Measurements from ENCODE around the gene DVL2. TPM values are rescaled to one million over a fixed set of nuclear protein-coding genes. Genes with fewer than 3 reads are reported as not detected.

Gene DVL2
- total and polyA plus RNA-seq, 2 of the 13 experiments (the other 11 are each of a cell fraction or from before 2014, with no cell fraction given) = 5.7 to 38.2 TPM

DNA sequence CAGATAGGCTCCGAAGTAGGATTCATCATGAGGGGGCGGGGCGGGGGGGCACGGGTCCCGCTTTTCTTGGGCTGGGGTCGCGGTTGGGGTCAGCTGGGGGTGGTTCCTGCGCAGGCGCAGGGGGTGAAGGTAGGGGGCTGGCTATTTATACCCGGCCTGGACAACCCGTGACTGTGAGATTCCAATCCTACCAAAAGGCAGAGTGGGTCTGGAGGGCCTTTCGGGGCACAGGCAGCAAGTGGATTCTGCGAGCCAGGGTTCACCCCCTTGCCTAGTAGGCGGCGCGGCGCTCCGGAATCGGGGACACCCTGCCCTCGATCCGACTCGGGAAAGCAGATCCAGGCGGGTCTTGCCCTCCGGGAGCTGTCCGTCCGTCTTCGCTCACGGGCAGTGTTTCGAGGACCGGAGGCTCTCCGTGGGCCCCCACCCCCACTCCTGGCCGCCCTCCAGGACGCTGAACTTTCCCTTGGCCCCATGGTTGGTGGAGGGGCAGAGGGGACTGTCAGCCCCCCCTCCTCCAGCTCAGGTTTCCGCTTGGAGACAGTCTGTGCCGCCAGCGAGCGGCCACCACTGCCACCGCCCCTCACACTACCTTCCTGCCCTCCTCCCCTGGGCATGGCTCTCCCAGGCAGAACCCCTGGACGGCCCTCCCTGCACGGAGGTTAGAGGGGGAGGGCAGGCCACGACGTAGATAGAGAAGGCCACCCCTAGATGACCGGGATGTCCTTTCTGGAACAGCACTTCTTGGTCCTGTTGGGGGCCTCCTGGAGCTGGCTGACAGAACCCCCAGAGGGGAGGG, 47.8 kb upstream of the DVL2 start (continued):
- TF ChIP-seq, protein P1, sequence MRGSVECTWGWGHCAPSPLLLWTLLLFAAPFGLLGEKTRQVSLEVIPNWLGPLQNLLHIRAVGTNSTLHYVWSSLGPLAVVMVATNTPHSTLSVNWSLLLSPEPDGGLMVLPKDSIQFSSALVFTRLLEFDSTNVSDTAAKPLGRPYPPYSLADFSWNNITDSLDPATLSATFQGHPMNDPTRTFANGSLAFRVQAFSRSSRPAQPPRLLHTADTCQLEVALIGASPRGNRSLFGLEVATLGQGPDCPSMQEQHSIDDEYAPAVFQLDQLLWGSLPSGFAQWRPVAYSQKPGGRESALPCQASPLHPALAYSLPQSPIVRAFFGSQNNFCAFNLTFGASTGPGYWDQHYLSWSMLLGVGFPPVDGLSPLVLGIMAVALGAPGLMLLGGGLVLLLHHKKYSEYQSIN (CRISPR knock-in tag; IDR thresholded peaks at IDR 0.05; ENCODE audit: borderline replicate concordance) = no peak
- TF ChIP-seq, protein P2, sequence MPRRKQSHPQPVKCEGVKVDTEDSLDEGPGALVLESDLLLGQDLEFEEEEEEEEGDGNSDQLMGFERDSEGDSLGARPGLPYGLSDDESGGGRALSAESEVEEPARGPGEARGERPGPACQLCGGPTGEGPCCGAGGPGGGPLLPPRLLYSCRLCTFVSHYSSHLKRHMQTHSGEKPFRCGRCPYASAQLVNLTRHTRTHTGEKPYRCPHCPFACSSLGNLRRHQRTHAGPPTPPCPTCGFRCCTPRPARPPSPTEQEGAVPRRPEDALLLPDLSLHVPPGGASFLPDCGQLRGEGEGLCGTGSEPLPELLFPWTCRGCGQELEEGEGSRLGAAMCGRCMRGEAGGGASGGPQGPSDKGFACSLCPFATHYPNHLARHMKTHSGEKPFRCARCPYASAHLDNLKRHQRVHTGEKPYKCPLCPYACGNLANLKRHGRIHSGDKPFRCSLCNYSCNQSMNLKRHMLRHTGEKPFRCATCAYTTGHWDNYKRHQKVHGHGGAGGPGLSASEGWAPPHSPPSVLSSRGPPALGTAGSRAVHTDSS (CRISPR knock-in tag; conservative IDR thresholded peaks at IDR 0.05) = no peak
- no peak for TF ChIP-seq ZNF737 (CRISPR knock-in tag; IDR thresholded peaks at IDR 0.05; ENCODE audit: borderline replicate concordance)
- TF ChIP-seq ZSCAN25 (CRISPR knock-in tag; IDR thresholded peaks at IDR 0.05) = no peak; the same call in 1 of the 2 replicates
- 0 out of 2 replicates have a peak, but pooled peaks have one; percentile 38 for TF ChIP-seq MAF1 (CRISPR knock-in tag; IDR thresholded peaks at IDR 0.05; ENCODE audit: borderline replicate concordance)
- TF ChIP-seq RELA (CRISPR knock-in tag; IDR thresholded peaks at IDR 0.05) = peak; percentile 34; the same call in 1 of the 2 replicates
- TF ChIP-seq NBN (conservative IDR thresholded peaks at IDR 0.05) = no peak
- no peak for TF ChIP-seq AKAP8 (CRISPR knock-in tag; IDR thresholded peaks at IDR 0.05)
- no peak for TF ChIP-seq ZSCAN22 (CRISPR knock-in tag; IDR thresholded peaks at IDR 0.05)
- no peak for TF ChIP-seq ZNF562 (CRISPR knock-in tag; IDR thresholded peaks at IDR 0.05; ENCODE audit: borderline replicate concordance)
- no peak for TF ChIP-seq ESRRA (CRISPR knock-in tag; IDR thresholded peaks at IDR 0.05; ENCODE audit: low read depth)
- TF ChIP-seq TARDBP (CRISPR knock-in tag; IDR thresholded peaks at IDR 0.05) = no peak
- no peak for TF ChIP-seq WIZ (CRISPR knock-in tag; IDR thresholded peaks at IDR 0.05)
- peak; percentile 52; the same call in 1 of the 2 replicates for TF ChIP-seq HNRNPL (IDR thresholded peaks at IDR 0.05; ENCODE audit: low read depth, low read length)
- TF ChIP-seq, protein P3, sequence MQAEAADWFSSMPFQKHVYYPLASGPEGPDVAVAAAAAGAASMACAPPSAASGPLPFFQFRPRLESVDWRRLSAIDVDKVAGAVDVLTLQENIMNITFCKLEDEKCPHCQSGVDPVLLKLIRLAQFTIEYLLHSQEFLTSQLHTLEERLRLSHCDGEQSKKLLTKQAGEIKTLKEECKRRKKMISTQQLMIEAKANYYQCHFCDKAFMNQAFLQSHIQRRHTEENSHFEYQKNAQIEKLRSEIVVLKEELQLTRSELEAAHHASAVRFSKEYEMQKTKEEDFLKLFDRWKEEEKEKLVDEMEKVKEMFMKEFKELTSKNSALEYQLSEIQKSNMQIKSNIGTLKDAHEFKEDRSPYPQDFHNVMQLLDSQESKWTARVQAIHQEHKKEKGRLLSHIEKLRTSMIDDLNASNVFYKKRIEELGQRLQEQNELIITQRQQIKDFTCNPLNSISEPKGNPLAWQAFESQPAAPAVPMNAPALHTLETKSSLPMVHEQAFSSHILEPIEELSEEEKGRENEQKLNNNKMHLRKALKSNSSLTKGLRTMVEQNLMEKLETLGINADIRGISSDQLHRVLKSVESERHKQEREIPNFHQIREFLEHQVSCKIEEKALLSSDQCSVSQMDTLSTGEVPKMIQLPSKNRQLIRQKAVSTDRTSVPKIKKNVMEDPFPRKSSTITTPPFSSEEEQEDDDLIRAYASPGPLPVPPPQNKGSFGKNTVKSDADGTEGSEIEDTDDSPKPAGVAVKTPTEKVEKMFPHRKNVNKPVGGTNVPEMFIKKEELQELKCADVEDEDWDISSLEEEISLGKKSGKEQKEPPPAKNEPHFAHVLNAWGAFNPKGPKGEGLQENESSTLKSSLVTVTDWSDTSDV (CRISPR knock-in tag; IDR thresholded peaks at IDR 0.05) = no peak
- no peak for TF ChIP-seq AGO1 (IDR thresholded peaks at IDR 0.05; ENCODE audit: low read depth, low read length, poor library complexity, severe bottlenecking)
- TF ChIP-seq, protein P4, sequence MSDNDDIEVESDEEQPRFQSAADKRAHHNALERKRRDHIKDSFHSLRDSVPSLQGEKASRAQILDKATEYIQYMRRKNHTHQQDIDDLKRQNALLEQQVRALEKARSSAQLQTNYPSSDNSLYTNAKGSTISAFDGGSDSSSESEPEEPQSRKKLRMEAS (IDR thresholded peaks at IDR 0.05) = peak; percentile 13; the same call in 1 of the 2 replicates
- TF ChIP-seq, protein P5, sequence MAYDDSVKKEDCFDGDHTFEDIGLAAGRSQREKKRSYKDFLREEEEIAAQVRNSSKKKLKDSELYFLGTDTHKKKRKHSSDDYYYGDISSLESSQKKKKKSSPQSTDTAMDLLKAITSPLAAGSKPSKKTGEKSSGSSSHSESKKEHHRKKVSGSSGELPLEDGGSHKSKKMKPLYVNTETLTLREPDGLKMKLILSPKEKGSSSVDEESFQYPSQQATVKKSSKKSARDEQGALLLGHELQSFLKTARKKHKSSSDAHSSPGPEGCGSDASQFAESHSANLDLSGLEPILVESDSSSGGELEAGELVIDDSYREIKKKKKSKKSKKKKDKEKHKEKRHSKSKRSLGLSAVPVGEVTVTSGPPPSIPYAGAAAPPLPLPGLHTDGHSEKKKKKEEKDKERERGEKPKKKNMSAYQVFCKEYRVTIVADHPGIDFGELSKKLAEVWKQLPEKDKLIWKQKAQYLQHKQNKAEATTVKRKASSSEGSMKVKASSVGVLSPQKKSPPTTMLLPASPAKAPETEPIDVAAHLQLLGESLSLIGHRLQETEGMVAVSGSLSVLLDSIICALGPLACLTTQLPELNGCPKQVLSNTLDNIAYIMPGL (CRISPR knock-in tag; IDR thresholded peaks at IDR 0.05; ENCODE audit: borderline replicate concordance in 1 of 2, low read depth in 1 of 2) = peak in 1 of 2 experiments; percentile 49; a peak in 1 of 4 replicates
- TF ChIP-seq RXRA (CRISPR knock-in tag; IDR thresholded peaks at IDR 0.05) = 0 out of 2 replicates have a peak, but pooled peaks have one; percentile 50
- TF ChIP-seq ONECUT2 (CRISPR knock-in tag; IDR thresholded peaks at IDR 0.05) = no peak
- no peak for TF ChIP-seq ZNF883 (CRISPR knock-in tag; IDR thresholded peaks at IDR 0.05; ENCODE audit: not compliant biosample characterization)

All from HepG2 (cell line).